ENCODE data around the gene IQSEC1. TPM values are rescaled to one million over a fixed set of nuclear protein-coding genes. Genes with fewer than 3 reads are reported as not detected.
A peak's percentile ranks its signal among the peaks of the same experiment; 100 is the strongest.

The IQSEC1 gene
- total RNA-seq, 2 experiments from 2014 or later: 36.8 to 40.4 TPM

- H3K4me3 Mint-ChIP-seq: no peak overlapping the region
- intact Hi-C loops (cut with DNase I, micrococcal nuclease): no loop called here
- DNase-seq (no peak), ATAC-seq (no peak)
- H3K27ac Mint-ChIP-seq: no peak overlapping the region
- peaks cover 7% of the 10 kb centered on the region for H3K4me1 Mint-ChIP-seq
- POLR2A ChIA-PET: interaction anchor here (0.7 kb wide), 1 partner anchor 366 kb away, joined by 3 read pairs; no protein-coding TSS in a partner anchor
- CTCF ChIA-PET: no interaction called here
- H3K27me3 Mint-ChIP-seq: no peaks in the 10 kb centered on the region
- H3K9me3 Mint-ChIP-seq (ENCODE audit: low read depth): no peaks in the 10 kb centered on the region
- no peaks in the 10 kb centered on the region for H3K36me3 Mint-ChIP-seq (ENCODE audit: low read depth)
Observed at GRCh38 chr3:13113346-13114330, 40.4 kb upstream of the IQSEC1 start.

DNA sequence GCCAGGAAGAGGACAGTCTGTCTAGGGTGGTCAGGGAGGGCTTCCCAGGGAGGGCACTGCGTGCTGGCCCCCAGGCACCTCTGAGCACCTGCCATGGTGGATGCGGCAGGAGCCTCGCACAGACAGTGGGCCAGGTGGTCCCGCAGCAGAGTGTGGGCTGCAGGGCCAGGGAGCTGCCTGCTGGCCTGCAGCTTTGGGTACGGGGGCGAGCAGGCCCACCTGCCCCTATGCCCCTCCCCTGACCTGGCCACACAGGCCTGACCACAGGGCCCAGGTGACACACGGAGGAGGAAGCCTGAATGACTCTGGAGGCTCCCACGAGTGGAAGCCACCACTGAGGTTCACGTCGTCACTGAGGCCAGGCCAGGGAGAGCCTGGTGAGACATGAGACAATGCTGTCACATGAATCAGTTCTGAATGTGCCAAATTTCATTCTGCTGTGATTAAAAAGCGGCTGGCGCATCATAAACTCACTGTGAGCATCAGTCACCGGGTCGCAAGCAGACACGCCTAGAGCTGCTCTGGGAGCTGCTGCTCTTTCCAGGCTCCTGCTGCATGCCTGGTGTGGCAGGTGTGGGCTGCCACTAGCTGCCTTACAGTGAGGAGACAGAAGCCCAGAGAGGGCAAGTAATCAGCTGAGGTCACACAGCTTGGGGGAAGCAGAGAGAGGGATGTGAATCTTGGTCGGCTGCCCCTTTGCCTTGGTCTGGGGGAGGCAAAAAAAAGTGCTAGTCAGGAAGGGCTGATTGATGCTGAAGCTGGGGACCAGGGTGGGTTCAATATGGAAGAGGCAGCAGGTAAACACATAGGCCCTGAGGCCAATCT is 39.5 kb upstream of the IQSEC1 start:
- no peak for DNase-seq
- intact Hi-C loops (cut with DNase I, micrococcal nuclease): no loop called here
- H3K27me3 Mint-ChIP-seq: no peaks in the 10 kb centered on the region
- ChIA-PET POLR2A (interaction anchor here (0.5 to 0.7 kb wide), 2 partner anchors 276 to 367 kb away, joined by 3 to 4 read pairs; no protein-coding TSS in a partner anchor), CTCF (interaction anchor here (1.0 kb wide), 1 partner anchor 21 kb away, joined by 4 read pairs; no protein-coding TSS in a partner anchor)
- peaks cover 7% of the 10 kb centered on the region for H3K4me1 Mint-ChIP-seq
- no peak overlapping the region for H3K4me3 Mint-ChIP-seq
- no peak overlapping the region for H3K27ac Mint-ChIP-seq
- H3K36me3 Mint-ChIP-seq (ENCODE audit: low read depth): no peaks in the 10 kb centered on the region
- no peaks in the 10 kb centered on the region for H3K9me3 Mint-ChIP-seq (ENCODE audit: low read depth)
- ATAC-seq: no peak

DNA sequence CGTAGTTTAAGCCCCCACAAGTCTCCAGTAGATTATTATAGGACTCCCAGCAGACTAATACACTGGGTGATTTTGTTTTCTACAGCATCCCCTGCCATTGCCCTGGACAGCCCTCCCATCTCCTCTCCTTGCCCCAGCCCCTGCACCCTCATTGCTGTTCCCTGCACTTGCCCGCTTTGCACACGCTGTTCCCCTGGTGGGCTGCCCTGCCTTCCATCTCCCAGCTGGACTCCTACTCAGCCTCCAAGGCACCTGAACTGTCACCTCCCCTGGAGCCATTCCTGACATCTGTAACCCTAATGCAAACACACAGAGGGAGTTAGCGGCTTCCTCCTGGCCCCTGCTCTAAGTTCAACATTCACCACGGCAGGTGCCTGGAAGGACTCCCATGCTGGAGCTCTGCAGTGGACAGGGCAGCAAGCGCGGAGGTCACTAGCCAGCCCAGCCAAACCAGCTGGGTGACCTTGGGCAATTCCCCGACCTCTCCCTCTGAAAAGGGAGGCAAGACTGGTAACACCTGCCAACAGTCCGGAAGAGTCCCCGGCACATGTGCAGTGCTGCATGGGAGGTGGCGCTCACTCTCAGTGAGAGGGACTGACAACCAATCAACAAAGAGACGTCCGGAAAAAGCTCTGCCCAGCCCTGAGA is 38.8 kb upstream of the IQSEC1 start:
- peaks cover 7% of the 10 kb centered on the region for H3K4me1 Mint-ChIP-seq
- intact Hi-C loops (cut with DNase I, micrococcal nuclease): no loop called here
- H3K4me3 Mint-ChIP-seq: no peak overlapping the region
- H3K27me3 Mint-ChIP-seq: no peaks in the 10 kb centered on the region
- no peak overlapping the region for H3K27ac Mint-ChIP-seq
- DNase-seq (no peak), ATAC-seq (no peak)
- POLR2A ChIA-PET: no interaction called here
- CTCF ChIA-PET: interaction anchor here (0.6 to 1.0 kb wide), 2 partner anchors 20 to 22 kb away, joined by 3 to 4 read pairs; no protein-coding TSS in a partner anchor
- no peaks in the 10 kb centered on the region for H3K36me3 Mint-ChIP-seq (ENCODE audit: low read depth)
- no peaks in the 10 kb centered on the region for H3K9me3 Mint-ChIP-seq (ENCODE audit: low read depth)

- Mint-ChIP-seq H3K9me3 (ENCODE audit: low read depth) (no peaks in the 10 kb centered on the region), H3K4me1 (peaks cover 7% of the 10 kb centered on the region), H3K4me3 (no peak overlapping the region), H3K36me3 (ENCODE audit: low read depth) (no peaks in the 10 kb centered on the region), H3K27me3 (no peaks in the 10 kb centered on the region), H3K27ac (no peak overlapping the region)
- DNase-seq: no peak
- intact Hi-C loops (cut with DNase I, micrococcal nuclease): no loop called here
- peak; percentile 36 for ATAC-seq
- ChIA-PET CTCF (interaction anchor here (0.6 to 1.0 kb wide), 2 partner anchors 21 to 197 kb away, joined by 3 read pairs; no protein-coding TSS in a partner anchor), POLR2A (no interaction called here)
Observed at GRCh38 chr3:13111173-13111872, 38.1 kb upstream of the IQSEC1 start.

GRCh38 chr3:13110678-13111116 is 37.5 kb upstream of the IQSEC1 start:
- H3K4me3 Mint-ChIP-seq: no peak overlapping the region

DNA sequence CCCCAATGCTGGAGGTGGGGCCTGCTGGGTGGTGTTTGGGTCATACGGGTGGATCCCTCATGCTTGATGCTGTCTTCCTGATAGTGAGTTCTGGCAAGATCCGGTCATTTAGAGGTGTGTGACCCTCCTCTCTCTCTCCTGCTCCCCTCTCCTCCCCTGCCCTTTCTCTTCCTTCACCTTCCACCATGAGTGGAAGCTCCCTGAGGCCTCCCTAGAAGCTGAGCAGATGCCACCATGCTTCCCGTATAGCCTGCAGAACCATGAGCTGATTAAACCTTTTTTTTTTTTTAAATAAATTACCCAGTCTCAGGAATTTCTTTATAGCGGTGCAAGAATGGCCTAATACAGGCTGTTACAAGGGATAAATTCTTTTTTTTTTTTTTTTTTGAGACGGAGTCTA is 36.3 kb upstream of the IQSEC1 start:
- DNase-seq: no peak
- H3K4me1 Mint-ChIP-seq: peaks cover 7% of the 10 kb centered on the region
- no peaks in the 10 kb centered on the region for H3K9me3 Mint-ChIP-seq (ENCODE audit: low read depth)
- CTCF ChIA-PET: interaction anchor here (1.7 kb wide), 1 partner anchor 17 kb away, joined by 8 read pairs; no protein-coding TSS in a partner anchor
- H3K36me3 Mint-ChIP-seq (ENCODE audit: low read depth): no peaks in the 10 kb centered on the region
- no peak for ATAC-seq
- POLR2A ChIA-PET: no interaction called here
- H3K4me3 Mint-ChIP-seq: no peak overlapping the region
- intact Hi-C loops (cut with DNase I, micrococcal nuclease): no loop called here
- H3K27ac Mint-ChIP-seq: no peak overlapping the region
- no peaks in the 10 kb centered on the region for H3K27me3 Mint-ChIP-seq

More at GRCh38 chr3:13110678-13111116, 37.5 kb upstream of the IQSEC1 start:
- intact Hi-C loops (cut with DNase I, micrococcal nuclease): no loop called here
- ChIA-PET CTCF (interaction anchor here (0.7 to 1.0 kb wide), 2 partner anchors 19 to 198 kb away, joined by 3 read pairs; no protein-coding TSS in a partner anchor), POLR2A (no interaction called here)
- DNase-seq (peak; percentile 42), ATAC-seq (peak; percentile 65)
- no peak overlapping the region for H3K27ac Mint-ChIP-seq
- no peaks in the 10 kb centered on the region for H3K27me3 Mint-ChIP-seq
- H3K9me3 Mint-ChIP-seq (ENCODE audit: low read depth): no peaks in the 10 kb centered on the region
- H3K4me1 Mint-ChIP-seq: peaks cover 7% of the 10 kb centered on the region
- H3K36me3 Mint-ChIP-seq (ENCODE audit: low read depth): no peaks in the 10 kb centered on the region

DNA sequence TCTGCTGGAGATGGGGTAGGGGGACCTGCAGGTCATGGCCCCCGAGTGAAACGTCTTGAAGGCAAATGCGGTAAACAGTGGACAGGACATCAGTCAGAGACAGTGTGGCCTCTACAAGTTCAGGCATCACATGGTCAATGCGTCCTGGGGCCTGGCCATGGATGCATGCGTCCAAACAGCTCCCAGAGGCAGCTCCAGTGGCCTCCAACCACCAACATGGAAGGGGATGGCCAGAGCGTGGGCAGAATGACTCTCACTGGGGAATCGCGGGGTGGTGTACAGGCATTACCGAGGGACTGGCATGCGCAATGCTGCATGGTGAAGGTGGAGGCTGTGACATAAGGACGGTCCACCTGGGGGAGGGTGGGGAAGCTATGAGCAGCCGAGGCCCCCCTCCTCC is 35.6 kb upstream of the IQSEC1 start:
- Mint-ChIP-seq H3K4me1 (peaks cover 7% of the 10 kb centered on the region), H3K9me3 (ENCODE audit: low read depth) (no peaks in the 10 kb centered on the region), H3K36me3 (ENCODE audit: low read depth) (no peaks in the 10 kb centered on the region), H3K4me3 (no peak overlapping the region), H3K27ac (no peak overlapping the region), H3K27me3 (no peaks in the 10 kb centered on the region)
- ATAC-seq (no peak), DNase-seq (no peak)
- POLR2A ChIA-PET: no interaction called here
- CTCF ChIA-PET: interaction anchor here (1.7 kb wide), 1 partner anchor 17 kb away, joined by 8 read pairs; no protein-coding TSS in a partner anchor
- intact Hi-C loops (cut with DNase I, micrococcal nuclease): no loop called here

GRCh38 chr3:13107661-13108060 is 34.4 kb upstream of the IQSEC1 start:
- Mint-ChIP-seq H3K36me3 (ENCODE audit: low read depth) (no peaks in the 10 kb centered on the region), H3K9me3 (ENCODE audit: low read depth) (no peaks in the 10 kb centered on the region), H3K4me1 (peaks cover 7% of the 10 kb centered on the region), H3K27ac (no peak overlapping the region), H3K27me3 (no peaks in the 10 kb centered on the region), H3K4me3 (no peak overlapping the region)
- ChIA-PET POLR2A (no interaction called here), CTCF (interaction anchor here (1.7 kb wide), 1 partner anchor 16 kb away, joined by 8 read pairs; no protein-coding TSS in a partner anchor)
- ATAC-seq (no peak), DNase-seq (no peak)
- intact Hi-C loops (cut with DNase I, micrococcal nuclease): no loop called here

DNA sequence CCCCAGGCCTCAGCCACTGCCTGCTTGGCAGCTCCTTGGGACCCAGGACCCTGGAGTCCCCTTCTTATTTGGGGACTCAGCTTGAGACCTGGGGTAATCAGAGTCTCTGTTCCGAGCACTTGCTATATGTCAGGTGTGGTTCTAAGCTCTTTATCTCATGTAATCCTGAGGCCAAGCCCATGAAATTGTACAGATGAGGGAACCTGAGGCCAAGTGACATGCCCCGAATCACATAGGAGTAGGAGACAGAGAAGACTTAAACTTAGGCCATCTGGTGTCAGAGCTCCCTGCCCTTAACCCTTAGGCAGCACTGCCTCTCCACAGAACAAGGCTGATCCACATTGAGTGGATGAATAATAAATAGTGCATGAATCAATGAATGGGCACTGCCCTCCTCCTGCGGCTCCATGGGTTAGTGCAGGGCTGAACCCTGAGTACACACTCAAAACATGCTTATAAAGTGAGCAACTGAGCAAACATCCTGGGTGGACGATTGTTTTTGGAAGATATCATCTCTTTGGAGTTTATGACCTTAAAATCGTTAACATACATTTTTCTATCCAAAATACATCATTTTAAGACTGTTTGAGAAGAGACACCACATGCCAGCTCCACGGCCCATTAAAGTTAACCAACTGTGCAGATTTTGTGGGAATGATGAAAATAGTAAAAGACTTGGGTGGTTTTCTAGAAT is 33.2 kb upstream of the IQSEC1 start:
- no peak overlapping the region for H3K27ac Mint-ChIP-seq
- POLR2A ChIA-PET: no interaction called here
- H3K36me3 Mint-ChIP-seq (ENCODE audit: low read depth): no peaks in the 10 kb centered on the region
- CTCF ChIA-PET: interaction anchor here (0.8 to 6.1 kb wide), 2 partner anchors 14 to 28 kb away, joined by 3 to 21 read pairs; no protein-coding TSS in a partner anchor
- no peaks in the 10 kb centered on the region for H3K9me3 Mint-ChIP-seq (ENCODE audit: low read depth)
- H3K4me1 Mint-ChIP-seq: peaks cover 7% of the 10 kb centered on the region
- DNase-seq (no peak), ATAC-seq (no peak)
- intact Hi-C loops (cut with DNase I, micrococcal nuclease): no loop called here
- no peaks in the 10 kb centered on the region for H3K27me3 Mint-ChIP-seq
- H3K4me3 Mint-ChIP-seq: no peak overlapping the region

GRCh38 chr3:13105896-13106250 is 32.6 kb upstream of the IQSEC1 start:
- Mint-ChIP-seq H3K4me1 (peaks cover 5% of the 10 kb centered on the region), H3K9me3 (ENCODE audit: low read depth) (no peaks in the 10 kb centered on the region), H3K27me3 (no peaks in the 10 kb centered on the region), H3K36me3 (ENCODE audit: low read depth) (no peaks in the 10 kb centered on the region), H3K27ac (no peak overlapping the region), H3K4me3 (no peak overlapping the region)
- POLR2A ChIA-PET: no interaction called here
- no peak for DNase-seq
- intact Hi-C loops (cut with DNase I, micrococcal nuclease): no loop called here
- ATAC-seq: no peak
- CTCF ChIA-PET: interaction anchor here (0.8 to 6.1 kb wide), 2 partner anchors 14 to 28 kb away, joined by 3 to 21 read pairs; no protein-coding TSS in a partner anchor

Measured in activated CD4-positive, alpha-beta T cell treated with anti-CD3 and anti-CD28 coated beads for 36 hours (primary cell).